Measurements from ENCODE around the gene CXCR5.
"Not testable (repeated sequence)": the region's sequence is repeated elsewhere in the genome, so short reads cannot be mapped to it uniquely, and the experiment has no call there.

The CXCR5 gene

GRCh38 chr11:118883368-118884071, at the start of gene CXCR5:
Gene CXCR5, plus strand, starts transcription at chr11:118883892. Its CDS starts 50 bp downstream, at chr11:118883942.
- peak; percentile 53 to 60 for DNase-seq

GRCh38 chr11:118834427-118835028, 49.2 kb upstream of the CXCR5 start:
- DNase-seq: no peak

- no peak for DNase-seq
Observed at GRCh38 chr11:118837868-118838267, 45.8 kb upstream of the CXCR5 start.

DNA sequence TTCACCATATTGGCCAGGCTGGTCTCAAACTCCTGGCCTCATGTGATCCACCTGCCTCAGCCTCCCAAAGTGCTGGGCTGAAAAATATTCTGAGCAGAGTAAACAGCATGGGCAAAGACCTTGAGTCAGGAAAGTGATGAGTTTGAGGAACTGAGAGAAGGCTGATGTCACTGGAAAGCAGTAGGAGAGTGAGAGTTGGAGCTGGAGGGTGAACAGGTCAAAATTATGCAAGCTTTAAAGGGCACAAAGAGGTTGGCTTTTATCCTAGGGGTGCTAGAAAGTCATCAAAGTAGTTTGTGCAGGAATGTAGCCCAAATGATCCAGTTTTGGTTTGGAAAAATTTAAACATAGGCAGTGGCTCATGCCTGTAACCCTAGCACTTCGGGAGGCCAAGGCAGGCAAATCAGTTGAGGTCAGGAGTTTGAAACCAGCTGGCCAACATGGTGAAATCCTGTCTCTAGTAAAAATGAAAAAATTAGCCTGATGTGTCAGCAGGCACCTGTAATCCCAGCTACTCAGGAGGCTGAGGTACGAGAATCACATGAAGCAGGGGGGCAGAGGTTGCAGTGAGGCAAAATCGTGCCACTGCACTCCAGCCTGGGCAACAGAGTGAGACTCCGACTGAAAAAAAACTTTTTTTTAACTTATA, 44.7 kb upstream of the CXCR5 start:
- DNase-seq: no peak

DNA sequence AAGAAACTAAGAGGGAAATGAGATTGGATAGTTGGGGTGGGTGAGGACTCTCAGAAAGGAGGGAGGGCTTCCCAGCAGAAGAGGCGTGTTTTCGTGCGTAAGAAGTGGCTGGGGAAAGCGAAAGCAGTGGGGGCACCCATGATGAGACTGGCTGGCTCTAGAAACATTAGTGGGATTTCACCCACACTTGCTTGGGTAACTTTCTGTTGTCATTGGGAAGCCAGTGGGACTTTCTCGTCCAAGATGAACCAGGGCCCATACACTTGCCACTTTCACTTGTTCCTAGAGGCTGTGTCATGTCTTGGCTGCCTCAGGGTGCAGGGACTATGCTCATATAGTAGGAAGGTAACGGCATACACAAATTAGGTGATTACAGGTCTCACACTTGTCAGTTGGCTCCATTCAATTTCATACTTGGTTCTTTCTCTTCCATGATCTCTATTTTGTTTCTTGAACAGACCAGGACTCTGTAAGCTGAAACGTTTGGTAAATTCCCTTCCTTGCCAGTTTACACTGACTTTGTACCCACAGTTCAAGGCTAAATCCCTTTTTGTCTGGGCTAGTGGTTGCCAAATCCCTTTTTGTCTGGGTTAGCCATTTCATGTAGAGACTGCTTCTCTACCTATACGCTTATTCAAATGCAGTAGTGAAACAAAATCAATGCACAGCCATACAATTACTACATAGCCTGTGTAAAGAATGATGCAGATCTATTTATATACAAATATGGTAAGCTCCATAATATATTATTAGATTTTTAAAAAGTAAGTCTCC, 42.0 kb upstream of the CXCR5 start:
- DNase-seq: peak; percentile 29 to 38

- no peak for DNase-seq
Observed at GRCh38 chr11:118842369-118842768, 41.3 kb upstream of the CXCR5 start.

GRCh38 chr11:118842843-118843242, 40.8 kb upstream of the CXCR5 start:
- not testable (repeated sequence) for DNase-seq

GRCh38 chr11:118843565-118843964, 40.1 kb upstream of the CXCR5 start:
- DNase-seq: no peak

DNA sequence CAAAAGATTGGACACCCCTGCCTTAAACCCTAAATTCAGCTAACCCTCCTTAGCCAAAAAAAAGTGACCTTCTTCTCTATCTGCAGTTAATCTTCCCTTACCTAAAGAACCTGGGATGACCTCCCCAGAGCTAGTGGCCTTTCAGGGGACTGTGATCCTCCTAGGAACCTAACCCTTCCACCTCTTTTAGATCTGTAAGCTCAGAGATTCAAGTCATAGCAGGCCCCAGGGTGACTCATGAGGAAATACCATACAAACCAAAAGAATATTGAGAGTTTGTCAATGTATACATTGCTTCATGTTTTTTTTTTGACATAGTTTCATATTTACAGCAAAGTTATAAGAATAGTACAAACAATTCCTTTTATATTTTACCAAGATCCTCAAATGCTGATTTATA, 38.3 kb upstream of the CXCR5 start:
- DNase-seq: no peak

GRCh38 chr11:118846181-118846935, 37.3 kb upstream of the CXCR5 start:
- no peak for DNase-seq

DNA sequence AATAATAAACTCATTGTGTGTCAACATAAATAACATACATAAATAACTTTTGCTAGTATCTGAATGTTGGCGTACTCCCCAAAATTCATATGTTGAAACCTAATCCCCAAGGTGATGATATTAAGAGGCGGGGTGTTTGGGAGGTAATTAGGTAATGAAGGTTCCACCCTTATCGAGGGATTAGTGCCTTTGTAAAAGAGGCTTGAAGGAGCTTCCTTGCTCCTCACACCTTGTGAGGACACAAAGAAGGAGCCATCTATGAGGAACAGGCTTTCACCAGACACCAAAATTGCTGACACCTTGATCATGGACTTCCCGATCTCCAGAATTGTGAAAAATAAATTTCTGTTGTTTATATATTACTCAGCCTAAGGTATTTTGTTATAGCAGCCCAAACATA, 33.9 kb upstream of the CXCR5 start:
- no peak for DNase-seq

- DNase-seq: no peak
Observed at GRCh38 chr11:118851970-118852369, 31.7 kb upstream of the CXCR5 start.

DNA sequence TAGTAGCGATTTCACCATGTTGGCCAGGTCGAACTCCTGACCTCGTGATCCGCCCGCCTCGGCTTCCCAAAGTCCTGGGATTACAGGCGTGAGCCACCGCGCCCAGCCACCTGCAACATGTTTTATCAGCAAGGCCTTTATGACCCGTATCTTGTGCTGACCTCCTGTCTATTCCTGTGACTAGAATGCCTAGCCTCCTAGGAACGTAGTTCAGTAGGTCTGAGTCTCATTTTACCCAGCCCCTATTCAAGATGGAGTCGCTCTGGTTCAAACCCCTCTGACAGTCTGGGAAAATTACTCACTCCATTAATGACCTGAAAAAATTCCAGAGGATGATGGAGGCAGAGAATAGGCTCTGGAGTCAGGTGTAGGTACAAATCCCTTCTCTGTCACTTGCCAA, 30.0 kb upstream of the CXCR5 start:
- DNase-seq: no peak

- DNase-seq: no peak
Observed at GRCh38 chr11:118856314-118856713, 27.4 kb upstream of the CXCR5 start.

DNA sequence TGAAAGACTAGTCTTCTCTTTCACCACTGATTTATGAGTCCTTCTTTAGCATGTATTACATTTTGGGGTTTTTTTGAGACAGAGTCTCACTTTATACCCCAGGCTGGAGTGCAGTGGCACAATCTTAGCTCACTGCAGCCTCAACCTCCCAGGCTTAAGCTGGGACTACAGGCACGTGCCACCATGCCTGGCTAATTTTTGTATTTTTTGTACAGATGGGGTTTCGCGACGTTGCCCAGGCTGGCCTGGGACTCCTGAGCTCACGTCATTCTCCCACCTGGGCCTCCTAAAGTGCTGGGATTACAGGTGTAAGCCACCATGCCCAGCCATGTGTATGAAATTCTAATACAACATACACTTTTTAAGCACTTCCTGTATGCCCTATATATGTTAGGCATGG, 26.3 kb upstream of the CXCR5 start:
- no peak for DNase-seq

GRCh38 chr11:118859973-118860372, 23.7 kb upstream of the CXCR5 start:
- DNase-seq: no peak

GRCh38 chr11:118868659-118869058, 15.0 kb upstream of the CXCR5 start:
- no peak for DNase-seq

GRCh38 chr11:118870396-118871343, 13.0 kb upstream of the CXCR5 start:
- no peak for DNase-seq

DNA sequence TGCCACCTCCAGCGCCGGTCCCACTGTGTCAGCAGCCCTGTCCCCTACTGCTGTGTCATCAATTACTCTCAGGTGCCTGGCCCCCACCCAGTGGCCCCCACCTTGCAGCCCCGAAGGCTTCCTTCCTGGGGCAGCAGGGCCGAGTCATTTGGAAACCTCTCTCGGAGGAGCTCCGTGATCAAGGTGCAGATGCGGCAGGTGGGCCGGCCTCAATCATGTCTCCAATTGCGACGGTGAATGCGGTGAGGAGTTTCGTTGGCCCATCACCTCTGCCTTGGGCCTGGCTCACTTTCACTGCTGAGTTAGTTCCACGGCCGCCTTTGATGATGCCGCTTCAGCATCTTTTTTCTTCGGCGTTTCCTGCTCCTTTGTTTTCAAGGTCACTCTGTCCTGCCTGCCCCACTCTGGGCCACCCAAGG, 11.3 kb upstream of the CXCR5 start:
- peak in 1 of 2 experiments; percentile 41 for DNase-seq

GRCh38 chr11:118873804-118874203, 9.9 kb upstream of the CXCR5 start:
- no peak for DNase-seq

GRCh38 chr11:118876286-118876685, 7.4 kb upstream of the CXCR5 start:
- no peak for DNase-seq

All from activated CD4-positive, alpha-beta T cell treated with anti-CD3 and anti-CD28 coated beads, Interleukin-2, amount 50 U/mL, for 4 hours (primary cell).